ENCODE measurements around the gene TRAIP. TPM values are rescaled to one million over a fixed set of nuclear protein-coding genes. Genes with fewer than 3 reads are reported as not detected.

Gene TRAIP
- total RNA-seq, 1 donor from 2014 or later, result 2.3 TPM

- H3K27ac Mint-ChIP-seq (ENCODE audit: unreplicated experiment), result no peak overlapping the region
Measured at GRCh38 chr3:49855662-49856061, 702 bp downstream of the TRAIP start.

GRCh38 chr3:49845694-49846093 lies 10.7 kb downstream of the TRAIP start:
- Mint-ChIP-seq H3K27me3 (ENCODE audit: low read depth) (no peaks in the 10 kb centered on the region), H3K36me3 (ENCODE audit: low read depth) (no peaks in the 10 kb centered on the region), H3K9me3 (ENCODE audit: low read depth) (no peaks in the 10 kb centered on the region), H3K27ac (ENCODE audit: unreplicated experiment) (no peak overlapping the region), H3K4me1 (ENCODE audit: low read depth) (peaks cover 7% of the 10 kb centered on the region), H3K4me3 (ENCODE audit: unreplicated experiment) (no peak overlapping the region)
- DNase-seq (ENCODE audit: low spot score), result no peak
- TF ChIP-seq CTCF (IDR thresholded peaks at IDR 0.05), result no peak

More at GRCh38 chr3:49855662-49856061, 702 bp downstream of the TRAIP start:
- H3K27me3 Mint-ChIP-seq (ENCODE audit: low read depth), result no peaks in the 10 kb centered on the region
- no peak for DNase-seq (ENCODE audit: low spot score)
- peaks cover 15% of the 10 kb centered on the region for H3K4me1 Mint-ChIP-seq (ENCODE audit: low read depth)
- H3K36me3 Mint-ChIP-seq (ENCODE audit: low read depth), result no peaks in the 10 kb centered on the region
- H3K4me3 Mint-ChIP-seq (ENCODE audit: unreplicated experiment), result peak overlapping the region; percentile 85
- no peak for TF ChIP-seq CTCF (IDR thresholded peaks at IDR 0.05)
- no peaks in the 10 kb centered on the region for H3K9me3 Mint-ChIP-seq (ENCODE audit: low read depth)

- Mint-ChIP-seq H3K4me1 (ENCODE audit: low read depth) (peaks cover 7% of the 10 kb centered on the region), H3K9me3 (ENCODE audit: low read depth) (no peaks in the 10 kb centered on the region), H3K4me3 (ENCODE audit: unreplicated experiment) (no peak overlapping the region), H3K27ac (ENCODE audit: unreplicated experiment) (no peak overlapping the region), H3K27me3 (ENCODE audit: low read depth) (no peaks in the 10 kb centered on the region), H3K36me3 (ENCODE audit: low read depth) (no peaks in the 10 kb centered on the region)
- no peak for DNase-seq (ENCODE audit: low spot score)
- no peak for TF ChIP-seq CTCF (IDR thresholded peaks at IDR 0.05)
Measured at GRCh38 chr3:49844464-49845183, 11.7 kb downstream of the TRAIP start.

GRCh38 chr3:49842843-49843517 lies 13.4 kb downstream of the TRAIP start:
- H3K4me1 Mint-ChIP-seq (ENCODE audit: low read depth), result peaks cover 13% of the 10 kb centered on the region
- H3K4me3 Mint-ChIP-seq (ENCODE audit: unreplicated experiment), result no peak overlapping the region
- no peak overlapping the region for H3K27ac Mint-ChIP-seq (ENCODE audit: unreplicated experiment)
- TF ChIP-seq CTCF (IDR thresholded peaks at IDR 0.05), result no peak
- H3K27me3 Mint-ChIP-seq (ENCODE audit: low read depth), result no peaks in the 10 kb centered on the region
- DNase-seq (ENCODE audit: low spot score), result no peak
- no peaks in the 10 kb centered on the region for H3K36me3 Mint-ChIP-seq (ENCODE audit: low read depth)
- no peaks in the 10 kb centered on the region for H3K9me3 Mint-ChIP-seq (ENCODE audit: low read depth)

GRCh38 chr3:49841806-49842205 lies 14.6 kb downstream of the TRAIP start:
- peaks cover 13% of the 10 kb centered on the region for H3K4me1 Mint-ChIP-seq (ENCODE audit: low read depth)
- H3K27ac Mint-ChIP-seq (ENCODE audit: unreplicated experiment), result no peak overlapping the region
- no peaks in the 10 kb centered on the region for H3K36me3 Mint-ChIP-seq (ENCODE audit: low read depth)
- H3K27me3 Mint-ChIP-seq (ENCODE audit: low read depth), result no peaks in the 10 kb centered on the region
- TF ChIP-seq CTCF (IDR thresholded peaks at IDR 0.05), result no peak
- no peaks in the 10 kb centered on the region for H3K9me3 Mint-ChIP-seq (ENCODE audit: low read depth)
- no peak overlapping the region for H3K4me3 Mint-ChIP-seq (ENCODE audit: unreplicated experiment)
- no peak for DNase-seq (ENCODE audit: low spot score)

All from chondrocyte (in vitro differentiated cells).